LNCaP clone FGC (cell line): Measurements from ENCODE around the gene ANKS1A.

Experiments
- DNase-seq: peaks from one replicate; pipeline ENCODE4 v3.0.0-alpha.2; 2011; ENCODE audit warnings: low read depth
- H3K4me3 ChIP-seq: 2 replicates; pipeline ENCODE4 v1.5.1; 2011; ENCODE audit warnings: mild to moderate bottlenecking, low read depth, low read length, control low read depth
- CTCF ChIP-seq: IDR thresholded peaks from 2 replicates; pipeline ENCODE4 v1.5.1; 2012; ENCODE audit warnings: mild to moderate bottlenecking; ENCODE audit not compliant: control insufficient read depth, insufficient read depth; ENCODE audit errors: extremely low read depth

Gene ANKS1A

DNA sequence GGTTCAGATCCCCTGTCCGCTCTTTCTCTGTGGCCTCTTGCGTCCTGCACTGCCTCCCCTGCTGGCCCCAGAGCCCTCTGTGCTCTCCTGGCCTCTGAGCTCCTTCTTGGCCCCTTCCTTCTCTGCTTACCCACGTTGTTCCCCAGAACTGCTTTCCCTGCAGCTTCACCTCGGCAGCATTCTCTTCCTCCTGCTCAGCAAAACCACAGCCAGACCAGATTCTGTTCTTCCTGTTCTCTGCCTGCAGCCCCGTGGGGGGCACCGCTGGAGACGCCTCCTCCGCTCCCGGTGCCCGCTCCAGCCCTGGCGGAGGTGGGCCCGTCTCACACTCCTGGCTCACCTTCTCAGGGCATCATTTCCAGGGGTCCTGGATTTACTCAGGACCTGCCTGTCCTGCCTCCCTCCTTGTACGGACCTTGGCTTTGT lies 192.4 kb downstream of the ANKS1A start:
- DNase-seq, result no peak
- no peak overlapping the region for H3K4me3 ChIP-seq
- TF ChIP-seq CTCF, result no peak

DNA sequence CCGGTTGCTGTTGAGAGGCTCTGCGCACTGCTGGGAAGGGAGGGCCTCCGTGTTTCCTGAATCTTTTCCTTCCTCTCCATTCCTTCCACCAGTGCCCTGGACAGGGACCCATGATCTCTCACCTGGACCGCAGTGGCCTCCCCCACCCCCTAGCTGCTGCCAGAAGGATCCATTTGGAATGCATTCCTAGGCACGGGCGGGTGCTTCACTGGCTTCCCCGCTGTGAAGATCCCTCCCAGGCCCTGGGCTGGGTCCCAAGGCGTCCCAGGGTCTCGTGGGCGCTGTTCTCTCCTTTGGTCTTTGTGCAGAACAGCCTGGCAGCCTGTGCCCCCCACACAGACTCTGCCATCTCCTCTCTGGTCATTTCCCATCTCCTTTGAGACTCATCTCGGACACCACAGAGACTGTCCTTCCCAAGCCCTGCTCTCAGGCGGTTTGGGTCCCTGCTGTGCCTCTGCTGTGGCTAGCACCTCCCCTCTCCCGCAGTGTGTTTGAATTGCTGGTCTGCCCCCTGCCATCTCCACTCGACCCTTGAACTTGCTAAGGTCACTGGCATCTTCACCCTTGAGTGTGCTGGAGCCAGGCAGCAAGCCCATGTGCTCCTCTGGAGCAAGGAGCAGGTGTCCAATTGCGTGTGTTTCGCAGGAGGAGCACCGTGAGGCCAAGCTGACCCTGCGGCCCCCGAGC lies 193.1 kb downstream of the ANKS1A start:
- no peak for DNase-seq
- TF ChIP-seq CTCF, result no peak
- H3K4me3 ChIP-seq, result no peak overlapping the region

- no peak for TF ChIP-seq CTCF
- H3K4me3 ChIP-seq, result no peak overlapping the region
- DNase-seq, result no peak
Observed at GRCh38 chr6:35082733-35083403, 193.8 kb downstream of the ANKS1A start.

DNA sequence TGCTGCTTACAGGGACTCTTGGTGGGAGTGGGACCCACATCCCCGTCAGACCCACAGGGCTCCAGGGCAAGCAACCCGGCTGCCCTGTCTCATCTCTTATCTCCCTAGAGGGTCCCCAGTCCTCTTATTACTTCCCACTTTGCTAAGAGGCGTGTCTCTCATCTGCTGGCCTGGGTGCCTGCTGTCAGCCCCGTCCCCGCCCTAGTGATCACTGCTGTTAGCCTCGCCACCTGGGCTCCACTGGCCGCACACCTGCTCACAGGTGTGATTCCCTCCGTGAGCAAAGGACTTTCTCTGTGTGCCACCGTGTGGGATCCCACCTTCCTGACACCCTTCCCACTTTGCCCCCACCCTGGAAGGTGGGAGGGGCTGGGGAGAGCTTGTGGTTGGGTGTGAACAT lies 194.5 kb downstream of the ANKS1A start:
- no peak for DNase-seq
- TF ChIP-seq CTCF, result no peak
- H3K4me3 ChIP-seq, result no peak overlapping the region

- no peak for DNase-seq
- TF ChIP-seq CTCF, result no peak
- H3K4me3 ChIP-seq, result no peak overlapping the region
Observed at GRCh38 chr6:35084041-35084491, 195.0 kb downstream of the ANKS1A start.

- no peak for TF ChIP-seq CTCF
- no peak for DNase-seq
- no peak overlapping the region for H3K4me3 ChIP-seq
Observed at GRCh38 chr6:35084511-35085203, 195.6 kb downstream of the ANKS1A start.
